Measurements from ENCODE around the gene GAB3. TPM values are rescaled to one million over a fixed set of nuclear protein-coding genes. Genes with fewer than 3 reads are reported as not detected.

The GAB3 gene
- total and polyA plus RNA-seq, 2 experiments from 2014 or later = 0.89 to 1.8 TPM

GRCh38 chrX:154779261-154779660 lies 28.4 kb upstream of the GAB3 start:
- no peak for ATAC-seq
- no peaks in the 10 kb centered on the region for H3K9me2 ChIP-seq (ENCODE audit: insufficient read depth)
- Mint-ChIP-seq H3K27me3 (ENCODE audit: insufficient read depth, low read depth, poor library complexity) (no peaks in the 10 kb centered on the region), H3K27ac (no peak overlapping the region), H3K4me3 (no peak overlapping the region), H3K4me1 (peaks cover 16% of the 10 kb centered on the region), H3K9me3 (no peaks in the 10 kb centered on the region), H3K36me3 (ENCODE audit: low read depth) (peaks cover 50% of the 10 kb centered on the region)
- TF ChIP-seq EZH2phosphoT487 (IDR thresholded peaks at IDR 0.05; ENCODE audit: unreplicated experiment) (no peak), ZNF462 (CRISPR knock-in tag; IDR thresholded peaks at IDR 0.05) (no peak), REST (IDR thresholded peaks at IDR 0.05; ENCODE audit: unreplicated experiment) (no peak), CREB1 (CRISPR knock-in tag; IDR thresholded peaks at IDR 0.05; ENCODE audit: low read depth) (no peak)
- no peaks in the 10 kb centered on the region for H3F3A ChIP-seq (replicated peaks; ENCODE audit: low read depth)
- H2AFZ ChIP-seq = no peak overlapping the region
- no peaks in the 10 kb centered on the region for H3K27me3 ChIP-seq (ENCODE audit: insufficient read depth)
- H3K27ac ChIP-seq (ENCODE audit: low read depth) = no peak overlapping the region
- H3K36me3 ChIP-seq (ENCODE audit: insufficient read depth) = peaks cover 6% of the 10 kb centered on the region; the same call in 1 of the 2 replicates
- H3K4me2 ChIP-seq = no peak overlapping the region
- no peaks in the 10 kb centered on the region for H3K4me1 ChIP-seq (ENCODE audit: insufficient read depth)
- H4K20me1 ChIP-seq (replicated peaks; ENCODE audit: insufficient read depth) = no peaks in the 10 kb centered on the region
- no peak overlapping the region for H3K4me3 ChIP-seq
- no peaks in the 10 kb centered on the region for H3K79me2 ChIP-seq (replicated peaks; ENCODE audit: insufficient read depth)
- no peak for DNase-seq (ENCODE audit: low spot score)
